K562 (cell line): ENCODE data around the gene PHPT1. TPM values are rescaled to one million over a fixed set of nuclear protein-coding genes. Genes with fewer than 3 reads are reported as not detected.

Source experiments
- CREM ChIP-seq: IDR thresholded peaks from 2 replicates; pipeline ENCODE4 v1.6.1; 2014; ENCODE audit warnings: antibody characterized with exemption, low read depth
- ESRRA ChIP-seq: fragments of 450-650 bp; IDR thresholded peaks from 2 replicates; pipeline ENCODE4 v1.6.1; 2014; ENCODE audit warnings: low read depth, mild to moderate bottlenecking, moderate library complexity, borderline replicate concordance
- FOXA1 ChIP-seq: fragments of 450-650 bp; IDR thresholded peaks from 2 replicates; pipeline ENCODE4 v1.6.1; 2016; ENCODE audit warnings: mild to moderate bottlenecking, borderline replicate concordance
- FOXP4 ChIP-seq: sonication (generic); formaldehyde crosslinking; IDR thresholded peaks from 2 replicates; pipeline ENCODE4 v1.8.0; 2022; ENCODE audit warnings: mild to moderate bottlenecking, missing genetic modification reagents, borderline replicate concordance
- GATA2 ChIP-seq: sonication (generic); formaldehyde crosslinking; IDR thresholded peaks from 2 replicates; pipeline ENCODE4 v1.4.0; 2020; ENCODE audit warnings: mild to moderate bottlenecking, missing genetic modification reagents
- GATAD2B ChIP-seq: fragments of 450-650 bp; IDR thresholded peaks from 2 replicates; pipeline ENCODE4 v1.6.1; 2017; ENCODE audit warnings: mild to moderate bottlenecking, borderline replicate concordance
- HDAC2 ChIP-seq: fragments of 450-650 bp; IDR thresholded peaks from 2 replicates; pipeline ENCODE4 v1.6.1; 2016; ENCODE audit warnings: mild to moderate bottlenecking
- HNRNPK ChIP-seq: fragments of 200-400 bp; formaldehyde crosslinking; IDR thresholded peaks from one replicate; pipeline ENCODE4 v1.6.1; 2018; ENCODE audit warnings: mild to moderate bottlenecking, low read depth, low read length; ENCODE audit not compliant: poor library complexity, severe bottlenecking
- KDM4B ChIP-seq, 2 experiments: fragments of 450-650 bp in 1 of 2; sonication (generic) in 1 of 2; IDR thresholded peaks; 2 replicates each; pipeline ENCODE4 v1.6.1; 2016 to 2017; ENCODE audit warnings: borderline replicate concordance in 2 of 2, antibody characterized with exemption in 1 of 2, low read depth in 1 of 2, mild to moderate bottlenecking in 1 of 2
- MYBL2 ChIP-seq, 2 experiments: fragments of 450-650 bp in 1 of 2; sonication (generic) in 1 of 2; formaldehyde crosslinking in 1 of 2; IDR thresholded peaks; 2 replicates each; pipeline versions ENCODE4 v1.6.1 to v1.8.1; 2017 to 2022; ENCODE audit warnings: borderline replicate concordance in 1 of 2, inconsistent platforms in 1 of 2, low read depth in 1 of 2, mild to moderate bottlenecking in 1 of 2, missing genetic modification reagents in 1 of 2, moderate library complexity in 1 of 2
- MYC ChIP-seq, 2 experiments: fragments of 250-450 bp in 1 of 2; sonication (Bioruptor Pico) in 1 of 2; IDR thresholded peaks; 2 replicates each; pipeline versions ENCODE4 v1.5.1 to v1.6.1; 2012 to 2021; ENCODE audit warnings: low read depth in 2 of 2, borderline replicate concordance in 1 of 2, improper control_type of control experiment in 1 of 2, low read length in 1 of 2, mild to moderate bottlenecking in 1 of 2, moderate library complexity in 1 of 2
- NONO ChIP-seq, 2 experiments: fragments of 200-400 bp in 1 of 2; fragments of 450-650 bp in 1 of 2; formaldehyde crosslinking in 1 of 2; IDR thresholded peaks; 2 replicates each; pipeline ENCODE4 v1.6.1; 2017; ENCODE audit warnings: low read depth in 2 of 2, mild to moderate bottlenecking in 2 of 2, moderate library complexity in 2 of 2, low read length in 1 of 2
- RBBP5 ChIP-seq: fragments of 200-600 bp; sonication (generic); IDR thresholded peaks from 2 replicates; pipeline ENCODE4 v1.6.1; 2012; ENCODE audit warnings: borderline replicate concordance, mild to moderate bottlenecking, low read length, control low read depth, inconsistent platforms; ENCODE audit not compliant: insufficient read depth, poor library complexity, severe bottlenecking
- STAT5A ChIP-seq: IDR thresholded peaks from 2 replicates; pipeline ENCODE4 v1.6.1; 2012; ENCODE audit warnings: low read length, inconsistent platforms, borderline replicate concordance
- SUPT5H ChIP-seq: fragments of 450-650 bp; IDR thresholded peaks from 2 replicates; pipeline ENCODE4 v1.6.1; 2016
- TAF1 ChIP-seq: IDR thresholded peaks from 2 replicates; pipeline ENCODE4 v1.6.1; 2011; ENCODE audit warnings: mild to moderate bottlenecking, low read length, moderate library complexity; ENCODE audit not compliant: insufficient read depth, control insufficient read depth, severe bottlenecking; ENCODE audit errors: extremely low read depth
- TEAD2 ChIP-seq: fragments of 450-650 bp; IDR thresholded peaks from 2 replicates; pipeline ENCODE4 v1.6.1; 2016; ENCODE audit warnings: missing genetic modification characterization, control low read depth, missing compliant biosample characterization
- ZBTB43 ChIP-seq: sonication (generic); formaldehyde crosslinking; IDR thresholded peaks from 2 replicates; pipeline ENCODE4 v1.8.0; 2023; ENCODE audit warnings: mild to moderate bottlenecking, missing genetic modification reagents
- ZEB2 ChIP-seq: fragments of 450-650 bp; IDR thresholded peaks from 2 replicates; pipeline ENCODE4 v1.6.1; 2016
- ZFPM2 ChIP-seq: fragments of 250-450 bp; sonication (Bioruptor Pico); IDR thresholded peaks from 2 replicates; pipeline ENCODE4 v1.5.1; 2022; ENCODE audit warnings: mild to moderate bottlenecking
- ZNF77 ChIP-seq: fragments of 250-450 bp; sonication (Bioruptor Pico); IDR thresholded peaks from 2 replicates; pipeline ENCODE4 v1.5.0; 2020
- polyA plus RNA-seq, 8 experiments: library from polyadenylated mRNA; depleted of rRNA in 4 of 8; stranded (reverse) in 5 of 8; unstranded in 3 of 8; fragments of >200 nt; fragmentation: Nextera tagmentation in 2 of 8; fragmentation: Illumina TruSeq in 1 of 8; extraction: Ambion mirVana in 2 of 8; extraction: Trizol in 1 of 8; gene quantifications; 2 replicates each; pipeline versions ENCODE4 v1.2.1 to v1.2.3, GENCODE V29; 2011 to 2014; ENCODE audit warnings: inconsistent platforms in 1 of 8, missing spikeins in 1 of 8
- total RNA-seq, 7 experiments: library from RNA; depleted of rRNA in 6 of 7; stranded (reverse); fragments of >200 nt in 6 of 7; fragmentation: Illumina TruSeq in 2 of 7; extraction: Trizol in 2 of 7; gene quantifications; 2 replicates each; pipeline versions ENCODE4 v1.2.1 to v1.2.3, GENCODE V29; 2011 to 2021; ENCODE audit warnings: low replicate concordance in 1 of 7
- TF ChIP-seq, protein P1 (sequence below): fragments of 450-650 bp; IDR thresholded peaks from 2 replicates; pipeline ENCODE4 v1.6.1; 2016; ENCODE audit warnings: missing biosample characterization, missing genetic modification characterization

The PHPT1 gene
- total and polyA plus RNA-seq, 9 of the 15 experiments (the other 6 are each of a cell fraction or from before 2014, with no cell fraction given), result 20.9 to 166 (median 129) TPM

- TF ChIP-seq GATA2, result no peak
- TF ChIP-seq KDM4B (IDR thresholded peaks at IDR 0.05; ENCODE audit: borderline replicate concordance in 2 of 2, low read depth in 1 of 2), result no peak
- TF ChIP-seq FOXA1, result no peak
- TF ChIP-seq MYBL2 (IDR thresholded peaks at IDR 0.05; ENCODE audit: low read depth), result no peak
- no peak for TF ChIP-seq MYBL2 (CRISPR knock-in tag; IDR thresholded peaks at IDR 0.05; ENCODE audit: borderline replicate concordance)
- TF ChIP-seq, protein P1, sequence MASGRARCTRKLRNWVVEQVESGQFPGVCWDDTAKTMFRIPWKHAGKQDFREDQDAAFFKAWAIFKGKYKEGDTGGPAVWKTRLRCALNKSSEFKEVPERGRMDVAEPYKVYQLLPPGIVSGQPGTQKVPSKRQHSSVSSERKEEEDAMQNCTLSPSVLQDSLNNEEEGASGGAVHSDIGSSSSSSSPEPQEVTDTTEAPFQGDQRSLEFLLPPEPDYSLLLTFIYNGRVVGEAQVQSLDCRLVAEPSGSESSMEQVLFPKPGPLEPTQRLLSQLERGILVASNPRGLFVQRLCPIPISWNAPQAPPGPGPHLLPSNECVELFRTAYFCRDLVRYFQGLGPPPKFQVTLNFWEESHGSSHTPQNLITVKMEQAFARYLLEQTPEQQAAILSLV (tag), result peak; percentile 74
- no peak for TF ChIP-seq ZFPM2 (CRISPR knock-in tag)
- peak; percentile 99 for TF ChIP-seq MYC (IDR thresholded peaks at IDR 0.05; ENCODE audit: low read depth, low read length)
- peak; percentile 97 for TF ChIP-seq MYC (CRISPR knock-in tag; IDR thresholded peaks at IDR 0.05; ENCODE audit: borderline replicate concordance, low read depth)
- no peak for TF ChIP-seq HNRNPK
- TF ChIP-seq ZEB2, result no peak
- TF ChIP-seq STAT5A, result no peak
- TF ChIP-seq NONO (IDR thresholded peaks at IDR 0.05; ENCODE audit: low read depth in 2 of 2, low read length in 1 of 2), result peak in 1 of 2 experiments; percentile 19; a peak in 1 of 4 replicates
- TF ChIP-seq SUPT5H, result peak; percentile 94
- TF ChIP-seq FOXP4 (CRISPR knock-in tag), result no peak
- TF ChIP-seq TEAD2 (tag), result no peak
- peak; percentile 62; the same call in 1 of the 2 replicates for TF ChIP-seq HDAC2
- TF ChIP-seq TAF1, result peak; percentile 51
- TF ChIP-seq ZNF77 (CRISPR knock-in tag), result no peak
- peak; percentile 64 for TF ChIP-seq CREM
- peak; percentile 65; the same call in 1 of the 2 replicates for TF ChIP-seq ESRRA
- TF ChIP-seq ZBTB43 (CRISPR knock-in tag), result 0 out of 2 replicates have a peak, but pooled peaks have one; percentile 15
- no peak for TF ChIP-seq GATAD2B
- peak; percentile 35 for TF ChIP-seq RBBP5
Measured at GRCh38 chr9:136849038-136849959, at the start of gene PHPT1 (continued).
